ENCODE data around the gene IQUB.

DNA sequence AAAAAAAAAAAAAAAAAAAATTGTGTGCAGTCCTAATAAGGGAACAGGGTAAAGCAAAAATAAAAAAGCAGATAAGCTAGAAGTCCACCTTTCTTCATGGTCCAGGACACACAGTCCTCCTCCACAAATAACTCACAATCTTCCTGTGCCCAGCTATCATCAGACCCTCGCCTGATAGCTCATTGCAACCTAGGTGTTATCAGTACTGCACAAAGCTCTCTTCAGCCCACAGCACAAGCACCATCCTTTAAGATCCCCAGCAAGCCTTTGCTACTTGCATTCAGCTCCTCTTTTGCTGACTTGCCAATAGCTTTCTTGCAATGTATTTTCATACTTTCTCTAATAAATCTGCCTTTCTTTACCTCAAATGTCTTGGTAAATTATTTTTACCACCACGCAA is 18.2 kb upstream of the IQUB start:
- TF ChIP-seq, protein P1, sequence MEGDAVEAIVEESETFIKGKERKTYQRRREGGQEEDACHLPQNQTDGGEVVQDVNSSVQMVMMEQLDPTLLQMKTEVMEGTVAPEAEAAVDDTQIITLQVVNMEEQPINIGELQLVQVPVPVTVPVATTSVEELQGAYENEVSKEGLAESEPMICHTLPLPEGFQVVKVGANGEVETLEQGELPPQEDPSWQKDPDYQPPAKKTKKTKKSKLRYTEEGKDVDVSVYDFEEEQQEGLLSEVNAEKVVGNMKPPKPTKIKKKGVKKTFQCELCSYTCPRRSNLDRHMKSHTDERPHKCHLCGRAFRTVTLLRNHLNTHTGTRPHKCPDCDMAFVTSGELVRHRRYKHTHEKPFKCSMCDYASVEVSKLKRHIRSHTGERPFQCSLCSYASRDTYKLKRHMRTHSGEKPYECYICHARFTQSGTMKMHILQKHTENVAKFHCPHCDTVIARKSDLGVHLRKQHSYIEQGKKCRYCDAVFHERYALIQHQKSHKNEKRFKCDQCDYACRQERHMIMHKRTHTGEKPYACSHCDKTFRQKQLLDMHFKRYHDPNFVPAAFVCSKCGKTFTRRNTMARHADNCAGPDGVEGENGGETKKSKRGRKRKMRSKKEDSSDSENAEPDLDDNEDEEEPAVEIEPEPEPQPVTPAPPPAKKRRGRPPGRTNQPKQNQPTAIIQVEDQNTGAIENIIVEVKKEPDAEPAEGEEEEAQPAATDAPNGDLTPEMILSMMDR (conservative IDR thresholded peaks at IDR 0.05; ENCODE audit: low read length) = no peak
- no peak for TF ChIP-seq EZH2phosphoT487 (IDR thresholded peaks at IDR 0.05; ENCODE audit: borderline replicate concordance)
